ENCODE results near the gene POM121C.
"Not testable (repeated sequence)": the region's sequence is repeated elsewhere in the genome, so short reads cannot be mapped to it uniquely, and the experiment has no call there.

Gene POM121C

GRCh38 chr7:75485979-75486643 is at the start of gene POM121C:
POM121C (minus strand) TSS chr7:75486299; CDS start chr7:75441496, 44,803 bp downstream.
- peak within 1 kb of the TSS; percentile 90 for H3K27ac ChIP-seq (ENCODE audit: low read depth, low read length)

GRCh38 chr7:75534727-75535307 is 48.7 kb upstream of the POM121C start:
- Histone ChIP-seq H3K4me1 (ENCODE audit: control insufficient read depth, insufficient read depth, low read length) (no peaks in the 10 kb centered on the region), H3K4me3 (ENCODE audit: low read depth, low read length) (no peak overlapping the region), H3K27me3 (ENCODE audit: control insufficient read depth, insufficient read depth, low read length) (no peaks in the 10 kb centered on the region), H3K27ac (ENCODE audit: low read depth, low read length) (no peak overlapping the region), H3K9ac (ENCODE audit: low read depth, low read length) (no peak overlapping the region), H3K9me3 (ENCODE audit: control insufficient read depth, insufficient read depth, low read length) (no peaks in the 10 kb centered on the region), H3K36me3 (ENCODE audit: control insufficient read depth, insufficient read depth, low read length) (peaks cover 57% of the 10 kb centered on the region)

More at GRCh38 chr7:75485979-75486643, at the start of gene POM121C:
- not testable (repeated sequence) for H3K27me3 ChIP-seq (ENCODE audit: control insufficient read depth, insufficient read depth, low read length); H3K4me1 ChIP-seq (ENCODE audit: control insufficient read depth, insufficient read depth, low read length); H3K36me3 ChIP-seq (ENCODE audit: control insufficient read depth, insufficient read depth, low read length); H3K9me3 ChIP-seq (ENCODE audit: control insufficient read depth, insufficient read depth, low read length)
- Histone ChIP-seq H3K4me3 (ENCODE audit: low read depth, low read length) (peak within 1 kb of the TSS; percentile 88), H3K9ac (ENCODE audit: low read depth, low read length) (peak within 1 kb of the TSS; percentile 87)

- Histone ChIP-seq H3K27ac (ENCODE audit: low read depth, low read length) (no peak overlapping the region), H3K9ac (ENCODE audit: low read depth, low read length) (no peak overlapping the region), H3K9me3 (ENCODE audit: control insufficient read depth, insufficient read depth, low read length) (no peaks in the 10 kb centered on the region), H3K4me1 (ENCODE audit: control insufficient read depth, insufficient read depth, low read length) (no peaks in the 10 kb centered on the region), H3K27me3 (ENCODE audit: control insufficient read depth, insufficient read depth, low read length) (no peaks in the 10 kb centered on the region), H3K4me3 (ENCODE audit: low read depth, low read length) (no peak overlapping the region), H3K36me3 (ENCODE audit: control insufficient read depth, insufficient read depth, low read length) (peaks cover 48% of the 10 kb centered on the region)
These were observed 47.8 kb upstream of the POM121C start for GRCh38 chr7:75533926-75534325.

- no peak overlapping the region for H3K27ac ChIP-seq (ENCODE audit: low read depth, low read length)
These were observed 46.5 kb upstream of the POM121C start for GRCh38 chr7:75532639-75533038.

GRCh38 chr7:75531359-75531821 is 45.3 kb upstream of the POM121C start:
- Histone ChIP-seq H3K27ac (ENCODE audit: low read depth, low read length) (peak overlapping the region; percentile 60), H3K4me1 (ENCODE audit: control insufficient read depth, insufficient read depth, low read length) (no peaks in the 10 kb centered on the region), H3K4me3 (ENCODE audit: low read depth, low read length) (no peak overlapping the region), H3K9me3 (ENCODE audit: control insufficient read depth, insufficient read depth, low read length) (no peaks in the 10 kb centered on the region), H3K9ac (ENCODE audit: low read depth, low read length) (no peak overlapping the region), H3K36me3 (ENCODE audit: control insufficient read depth, insufficient read depth, low read length) (peaks cover 25% of the 10 kb centered on the region), H3K27me3 (ENCODE audit: control insufficient read depth, insufficient read depth, low read length) (no peaks in the 10 kb centered on the region)

More at GRCh38 chr7:75532639-75533038, 46.5 kb upstream of the POM121C start:
- Histone ChIP-seq H3K36me3 (ENCODE audit: control insufficient read depth, insufficient read depth, low read length) (peaks cover 38% of the 10 kb centered on the region), H3K27me3 (ENCODE audit: control insufficient read depth, insufficient read depth, low read length) (no peaks in the 10 kb centered on the region), H3K4me3 (ENCODE audit: low read depth, low read length) (no peak overlapping the region), H3K4me1 (ENCODE audit: control insufficient read depth, insufficient read depth, low read length) (no peaks in the 10 kb centered on the region), H3K9me3 (ENCODE audit: control insufficient read depth, insufficient read depth, low read length) (no peaks in the 10 kb centered on the region), H3K9ac (ENCODE audit: low read depth, low read length) (no peak overlapping the region)

DNA sequence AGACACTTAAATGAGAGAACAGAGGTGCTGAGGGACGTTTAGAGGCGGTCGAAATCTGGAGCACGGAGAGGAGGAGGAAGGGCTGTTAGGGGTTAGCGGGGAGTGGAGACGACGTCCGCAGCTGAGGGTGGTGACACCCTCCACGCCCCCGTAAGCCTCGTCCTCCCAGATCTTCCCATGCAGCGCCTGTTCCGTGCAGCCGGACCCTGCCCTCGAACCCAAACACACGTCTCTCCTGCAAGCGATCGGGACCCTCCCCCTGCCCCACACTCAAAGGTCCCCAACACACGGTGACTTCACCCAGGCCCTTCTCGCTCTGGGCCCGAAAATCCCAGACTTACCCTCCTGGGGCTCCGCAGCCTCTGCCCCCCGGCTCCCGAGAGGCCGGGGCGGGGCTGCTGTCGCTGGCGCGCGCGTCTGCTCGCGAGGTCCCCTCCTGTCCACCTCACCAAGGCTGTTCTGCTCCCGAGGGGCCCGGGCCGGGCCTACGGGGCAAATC is 41.2 kb upstream of the POM121C start:
- Histone ChIP-seq H3K4me3 (ENCODE audit: low read depth, low read length) (peak overlapping the region; percentile 99), H3K9ac (ENCODE audit: low read depth, low read length) (peak overlapping the region; percentile 89), H3K36me3 (ENCODE audit: control insufficient read depth, insufficient read depth, low read length) (peaks cover 33% of the 10 kb centered on the region), H3K27ac (ENCODE audit: low read depth, low read length) (peak overlapping the region; percentile 85)
- not testable (repeated sequence) for H3K27me3 ChIP-seq (ENCODE audit: control insufficient read depth, insufficient read depth, low read length); H3K9me3 ChIP-seq (ENCODE audit: control insufficient read depth, insufficient read depth, low read length); H3K4me1 ChIP-seq (ENCODE audit: control insufficient read depth, insufficient read depth, low read length)

DNA sequence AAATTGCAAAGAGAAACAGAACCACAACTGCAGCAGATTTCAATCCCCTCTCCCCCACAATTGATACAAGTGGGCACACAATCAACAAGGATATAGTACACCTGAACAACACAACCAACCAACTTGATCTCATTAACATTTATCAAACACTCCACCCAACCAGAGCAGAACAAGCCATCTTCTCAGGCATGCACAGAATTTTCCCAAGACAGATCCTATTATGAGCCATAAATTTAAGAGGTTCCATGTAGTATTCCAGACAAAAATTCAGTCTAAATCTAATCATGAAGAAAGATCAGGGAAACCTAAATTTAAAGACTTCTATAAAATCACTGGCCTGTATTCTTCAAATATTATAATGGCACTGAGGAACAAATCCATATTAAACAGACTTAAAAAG is 35.6 kb upstream of the POM121C start:
- H3K9ac ChIP-seq (ENCODE audit: low read depth, low read length); H3K4me1 ChIP-seq (ENCODE audit: control insufficient read depth, insufficient read depth, low read length); H3K4me3 ChIP-seq (ENCODE audit: low read depth, low read length); H3K9me3 ChIP-seq (ENCODE audit: control insufficient read depth, insufficient read depth, low read length); H3K27ac ChIP-seq (ENCODE audit: low read depth, low read length); H3K27me3 ChIP-seq (ENCODE audit: control insufficient read depth, insufficient read depth, low read length): not testable (repeated sequence)
- H3K36me3 ChIP-seq (ENCODE audit: control insufficient read depth, insufficient read depth, low read length): peaks cover 44% of the 10 kb centered on the region

DNA sequence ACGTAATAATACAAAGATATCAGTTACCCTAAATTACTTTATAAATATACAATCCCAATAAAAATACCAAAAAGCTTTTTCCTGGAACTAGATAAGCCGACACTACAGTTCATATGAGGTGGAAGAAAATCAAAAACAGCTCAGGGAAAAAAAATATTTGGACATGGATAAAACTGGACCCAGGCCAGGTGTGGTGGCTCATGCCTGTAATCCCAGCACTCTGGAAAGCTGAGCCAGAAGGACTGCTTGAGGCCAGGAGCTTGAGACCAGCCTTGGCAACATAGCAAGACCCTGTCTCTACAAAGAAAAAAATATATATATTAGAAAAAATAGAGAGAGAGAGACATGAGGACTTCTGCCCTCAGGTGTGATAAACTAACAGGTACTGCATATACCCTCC is 32.7 kb upstream of the POM121C start:
- H3K4me3 ChIP-seq (ENCODE audit: low read depth, low read length); H3K4me1 ChIP-seq (ENCODE audit: control insufficient read depth, insufficient read depth, low read length); H3K27me3 ChIP-seq (ENCODE audit: control insufficient read depth, insufficient read depth, low read length); H3K9me3 ChIP-seq (ENCODE audit: control insufficient read depth, insufficient read depth, low read length); H3K9ac ChIP-seq (ENCODE audit: low read depth, low read length); H3K27ac ChIP-seq (ENCODE audit: low read depth, low read length): not testable (repeated sequence)
- peaks cover 27% of the 10 kb centered on the region for H3K36me3 ChIP-seq (ENCODE audit: control insufficient read depth, insufficient read depth, low read length)

- not testable (repeated sequence) for H3K9me3 ChIP-seq (ENCODE audit: control insufficient read depth, insufficient read depth, low read length); H3K4me1 ChIP-seq (ENCODE audit: control insufficient read depth, insufficient read depth, low read length); H3K9ac ChIP-seq (ENCODE audit: low read depth, low read length); H3K27me3 ChIP-seq (ENCODE audit: control insufficient read depth, insufficient read depth, low read length); H3K27ac ChIP-seq (ENCODE audit: low read depth, low read length); H3K36me3 ChIP-seq (ENCODE audit: control insufficient read depth, insufficient read depth, low read length); H3K4me3 ChIP-seq (ENCODE audit: low read depth, low read length)
These were observed 22.9 kb upstream of the POM121C start for GRCh38 chr7:75509033-75509432.

GRCh38 chr7:75492020-75492419 is 5.9 kb upstream of the POM121C start, which contains the start of gene SPDYE5:
SPDYE5 (plus strand) TSS chr7:75492320; CDS start chr7:75494048, 1,728 bp downstream.
- H3K4me3 ChIP-seq (ENCODE audit: low read depth, low read length); H3K27me3 ChIP-seq (ENCODE audit: control insufficient read depth, insufficient read depth, low read length): not testable (repeated sequence)

DNA sequence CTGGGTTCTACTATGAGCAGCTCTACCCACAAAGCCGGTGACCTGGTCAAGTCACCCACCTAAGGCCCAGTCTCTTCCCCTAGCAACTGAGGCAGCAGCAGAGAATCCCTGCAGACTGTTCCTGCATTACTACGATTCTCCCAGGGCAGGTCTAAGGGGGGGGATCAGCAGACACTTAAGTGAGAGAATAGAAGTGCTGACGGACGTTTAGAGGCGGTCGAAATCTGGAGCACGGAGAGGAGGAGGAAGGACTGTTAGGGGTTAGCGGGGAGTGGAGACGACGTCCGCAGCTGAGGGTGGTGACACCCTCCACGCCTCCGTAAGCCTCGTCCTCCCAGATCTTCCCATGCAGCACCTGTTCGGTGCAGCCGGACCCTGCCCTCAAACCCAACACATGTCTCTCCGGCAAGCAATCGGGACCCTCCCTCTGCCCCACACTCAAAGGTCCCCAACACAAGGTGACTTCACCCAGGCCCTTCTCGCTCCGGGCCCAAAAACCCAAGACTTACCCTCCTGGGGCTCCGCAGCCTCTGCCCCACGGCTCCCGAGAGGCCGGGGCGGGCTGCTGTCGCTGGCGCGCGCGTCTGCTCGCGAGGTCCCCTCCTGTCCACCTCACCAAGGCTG is 632 bp downstream of the POM121C start:
- H3K27me3 ChIP-seq (ENCODE audit: control insufficient read depth, insufficient read depth, low read length); H3K9me3 ChIP-seq (ENCODE audit: control insufficient read depth, insufficient read depth, low read length); H3K4me1 ChIP-seq (ENCODE audit: control insufficient read depth, insufficient read depth, low read length); H3K36me3 ChIP-seq (ENCODE audit: control insufficient read depth, insufficient read depth, low read length): not testable (repeated sequence)
- Histone ChIP-seq H3K9ac (ENCODE audit: low read depth, low read length) (peak overlapping the region; percentile 87; the same call in 1 of the 2 replicates), H3K27ac (ENCODE audit: low read depth, low read length) (peak overlapping the region; percentile 90), H3K4me3 (ENCODE audit: low read depth, low read length) (peak overlapping the region; percentile 88)

More at GRCh38 chr7:75492020-75492419, 5.9 kb upstream of the POM121C start, which contains the start of gene SPDYE5:
- H3K27ac ChIP-seq (ENCODE audit: low read depth, low read length); H3K9ac ChIP-seq (ENCODE audit: low read depth, low read length); H3K9me3 ChIP-seq (ENCODE audit: control insufficient read depth, insufficient read depth, low read length); H3K36me3 ChIP-seq (ENCODE audit: control insufficient read depth, insufficient read depth, low read length); H3K4me1 ChIP-seq (ENCODE audit: control insufficient read depth, insufficient read depth, low read length): not testable (repeated sequence)
